Mesenchymal stem cell (in vitro differentiated cells and primary cell): Measurements from ENCODE around the gene CELA3B. TPM values are rescaled to one million over a fixed set of nuclear protein-coding genes. Genes with fewer than 3 reads are reported as not detected.
"Not testable (repeated sequence)": the region's sequence is repeated elsewhere in the genome, so short reads cannot be mapped to it uniquely, and the experiment has no call there.

ENCODE experiments used
- DNase-seq: peaks from one replicate; pipeline ENCODE4 v3.0.0-alpha.2; 2013
- H2AFZ ChIP-seq: one replicate; pipeline ENCODE4 v1.6.1; 2013; ENCODE audit warnings: low read depth, mild to moderate bottlenecking, control low read depth, inconsistent platforms, low read length, moderate library complexity
- H2AK5ac ChIP-seq: 2 replicates; pipeline ENCODE4 v1.6.1; 2013; ENCODE audit warnings: low read length, moderate library complexity, mild to moderate bottlenecking, inconsistent platforms; ENCODE audit not compliant: severe bottlenecking
- H2BK120ac ChIP-seq: one replicate; pipeline ENCODE4 v1.6.1; 2013; ENCODE audit warnings: low read depth, mild to moderate bottlenecking, inconsistent platforms, low read length, moderate library complexity
- H2BK12ac ChIP-seq, 2 experiments: one replicate each; pipeline ENCODE4 v1.6.1; 2013; ENCODE audit warnings: inconsistent platforms in 2 of 2, low read length in 2 of 2, mild to moderate bottlenecking in 2 of 2, moderate library complexity in 2 of 2, control low read depth in 1 of 2
- H2BK15ac ChIP-seq: one replicate; pipeline ENCODE4 v1.6.1; 2013; ENCODE audit warnings: mild to moderate bottlenecking, low read depth, inconsistent platforms; ENCODE audit not compliant: poor library complexity, severe bottlenecking
- H2BK5ac ChIP-seq: 2 replicates; pipeline ENCODE4 v1.6.1; 2013; ENCODE audit warnings: low read depth, mild to moderate bottlenecking, low read length, control low read depth, inconsistent platforms; ENCODE audit not compliant: poor library complexity, severe bottlenecking
- H3K14ac ChIP-seq, 2 experiments: one replicate each; pipeline ENCODE4 v1.6.1; 2013; ENCODE audit warnings: inconsistent platforms in 2 of 2, low read length in 2 of 2, control low read depth in 1 of 2, mild to moderate bottlenecking in 1 of 2, moderate library complexity in 1 of 2
- H3K18ac ChIP-seq, 2 experiments: one replicate each; pipeline ENCODE4 v1.6.1; 2013; ENCODE audit warnings: inconsistent platforms in 2 of 2, low read length in 2 of 2, control low read depth in 1 of 2, low read depth in 1 of 2, mild to moderate bottlenecking in 1 of 2
- H3K23ac ChIP-seq, 2 experiments: one replicate each; pipeline ENCODE4 v1.6.1; 2013; ENCODE audit warnings: inconsistent platforms in 2 of 2, low read length in 2 of 2, mild to moderate bottlenecking in 2 of 2, moderate library complexity in 2 of 2, control low read depth in 1 of 2
- H3K27ac ChIP-seq: 2 replicates; pipeline ENCODE4 v1.5.1; 2013; ENCODE audit warnings: mild to moderate bottlenecking, moderate library complexity, low read length, control low read depth, inconsistent platforms; ENCODE audit not compliant: poor library complexity, severe bottlenecking
- H3K27me3 ChIP-seq, 2 experiments: 2 replicates each; pipeline versions ENCODE4 v1.6.1 to v1.7.0; 2013; ENCODE audit warnings: low read length in 2 of 2, mild to moderate bottlenecking in 2 of 2, moderate library complexity in 2 of 2, control low read depth in 1 of 2, inconsistent platforms in 1 of 2; ENCODE audit not compliant: control insufficient read depth in 1 of 2, insufficient read depth in 1 of 2
- H3K36me3 ChIP-seq, 2 experiments: 2 replicates each; pipeline versions ENCODE4 v1.6.1 to v1.7.0; 2013; ENCODE audit warnings: low read length in 2 of 2, control low read depth in 1 of 2, inconsistent platforms in 1 of 2, low read depth in 1 of 2, mild to moderate bottlenecking in 1 of 2; ENCODE audit not compliant: insufficient read depth in 2 of 2, control insufficient read depth in 1 of 2
- H3K4ac ChIP-seq, 2 experiments: one replicate each; pipeline ENCODE4 v1.6.1; 2013; ENCODE audit warnings: inconsistent platforms in 2 of 2, low read length in 2 of 2, mild to moderate bottlenecking in 2 of 2, moderate library complexity in 2 of 2, control low read depth in 1 of 2, low read depth in 1 of 2
- H3K4me1 ChIP-seq: 2 replicates; pipeline ENCODE4 v1.6.1; 2013; ENCODE audit warnings: low read depth, low read length, control low read depth; ENCODE audit not compliant: control insufficient read depth, insufficient read depth
- H3K4me2 ChIP-seq: 2 replicates; pipeline ENCODE4 v1.6.1; 2013; ENCODE audit warnings: low read length, mild to moderate bottlenecking, inconsistent platforms; ENCODE audit not compliant: poor library complexity, severe bottlenecking
- H3K4me3 ChIP-seq, 2 experiments: 2 replicates each; pipeline versions ENCODE4 v1.5.1 to v1.7.0; 2013; ENCODE audit warnings: low read length in 2 of 2, mild to moderate bottlenecking in 2 of 2, control low read depth in 1 of 2, low read depth in 1 of 2; ENCODE audit not compliant: insufficient read depth in 1 of 2
- H3K79me1 ChIP-seq: replicated peaks from 2 replicates; pipeline ENCODE4 v1.6.1; 2013; ENCODE audit warnings: mild to moderate bottlenecking, control low read depth, low read length, inconsistent platforms; ENCODE audit not compliant: poor library complexity, severe bottlenecking
- H3K9ac ChIP-seq: 2 replicates; pipeline ENCODE4 v1.7.0; 2013; ENCODE audit warnings: mild to moderate bottlenecking, low read length, moderate library complexity
- H3K9me3 ChIP-seq: 2 replicates; pipeline ENCODE4 v1.7.0; 2013; ENCODE audit warnings: mild to moderate bottlenecking, low read length; ENCODE audit not compliant: control insufficient read depth
- H4K8ac ChIP-seq: one replicate; pipeline ENCODE4 v1.6.1; 2013; ENCODE audit warnings: inconsistent platforms, mild to moderate bottlenecking, low read length, moderate library complexity
- H4K91ac ChIP-seq: one replicate; pipeline ENCODE4 v1.6.1; 2013; ENCODE audit warnings: mild to moderate bottlenecking, low read length, inconsistent platforms
- WGBS: methylation state at CpG from one replicate; pipeline ENCODE4 v1.1.7; 2013; ENCODE audit warnings: mixed read lengths; 5-methylcytosine and 5-hydroxymethylcytosine counted together
- polyA plus RNA-seq, 2 experiments: library from polyadenylated mRNA; stranded (reverse); fragments of 200-250 nt; gene quantifications; one replicate each; pipeline ENCODE4 v1.2.3, GENCODE V29; 2013

The CELA3B gene, protein sequence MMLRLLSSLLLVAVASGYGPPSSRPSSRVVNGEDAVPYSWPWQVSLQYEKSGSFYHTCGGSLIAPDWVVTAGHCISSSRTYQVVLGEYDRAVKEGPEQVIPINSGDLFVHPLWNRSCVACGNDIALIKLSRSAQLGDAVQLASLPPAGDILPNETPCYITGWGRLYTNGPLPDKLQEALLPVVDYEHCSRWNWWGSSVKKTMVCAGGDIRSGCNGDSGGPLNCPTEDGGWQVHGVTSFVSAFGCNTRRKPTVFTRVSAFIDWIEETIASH
- not detected for polyA plus RNA-seq (2013, experiment 1 of 2)
- not detected for polyA plus RNA-seq (2013, experiment 2 of 2)

- not testable (repeated sequence) for H3K4me2 ChIP-seq, H4K91ac ChIP-seq, H3K18ac ChIP-seq, H2BK120ac ChIP-seq, H3K23ac ChIP-seq, H3K9me3 ChIP-seq, H2AFZ ChIP-seq, H3K4me3 ChIP-seq, H3K14ac ChIP-seq, H4K8ac ChIP-seq, H3K9ac ChIP-seq, H3K36me3 ChIP-seq, H2BK12ac ChIP-seq, H2BK15ac ChIP-seq, H3K27me3 ChIP-seq, H3K27ac ChIP-seq, H3K4ac ChIP-seq, H2AK5ac ChIP-seq, H3K79me1 ChIP-seq, H3K4me1 ChIP-seq, H2BK5ac ChIP-seq, DNase-seq
- 89% methylated on average over 9 of the region's 9 CpGs for WGBS
Measured at GRCh38 chr1:21976703-21977239, at the start of gene CELA3B. TSS of gene CELA3B (plus strand) at chr1:21977022. CDS start at chr1:21977040, 18 bp downstream.

- DNase-seq = no peak
- H3K4me3 ChIP-seq = peak overlapping the region in 1 of 2 experiments; percentile 37
- H2BK5ac ChIP-seq = no peak overlapping the region
- H3K14ac ChIP-seq = no peak overlapping the region
- peak overlapping the region; percentile 9 for H4K91ac ChIP-seq
- peak overlapping the region; percentile 29 for H2BK15ac ChIP-seq
- peak overlapping the region; percentile 37 for H3K27ac ChIP-seq
- no peak overlapping the region for H3K4me2 ChIP-seq
- peak overlapping the region; percentile 59 for H4K8ac ChIP-seq
- peak overlapping the region; percentile 85 for H3K9ac ChIP-seq
- no peaks in the 10 kb centered on the region for H3K9me3 ChIP-seq
- WGBS = 85% methylated on average over 12 of the region's 12 CpGs
- H3K79me1 ChIP-seq = peaks cover 4% of the 10 kb centered on the region
- H2BK120ac ChIP-seq = no peak overlapping the region
- H2BK12ac ChIP-seq = peak overlapping the region in 1 of 2 experiments; percentile 7
- no peak overlapping the region for H3K23ac ChIP-seq
- peak overlapping the region; percentile 58 for H2AK5ac ChIP-seq
- H3K4ac ChIP-seq = peak overlapping the region in 1 of 2 experiments; percentile 64
- no peaks in the 10 kb centered on the region for H3K27me3 ChIP-seq
- H3K18ac ChIP-seq = peak overlapping the region; percentile 24 to 52
- peaks cover 67% of the 10 kb centered on the region for H3K4me1 ChIP-seq
- H3K36me3 ChIP-seq = peaks cover 5 to 34% of the 10 kb centered on the region in 2 experiments
- no peak overlapping the region for H2AFZ ChIP-seq
Measured at GRCh38 chr1:21927533-21928237, 49.1 kb upstream of the CELA3B start.

GRCh38 chr1:21930080-21930571 is 46.7 kb upstream of the CELA3B start:
- peak overlapping the region; percentile 94 for H3K9ac ChIP-seq
- H3K27me3 ChIP-seq = no peaks in the 10 kb centered on the region
- H3K36me3 ChIP-seq = peaks cover 7 to 35% of the 10 kb centered on the region in 2 experiments
- no peak overlapping the region for H3K4me3 ChIP-seq
- H4K91ac ChIP-seq = peak overlapping the region; percentile 78
- H3K4me2 ChIP-seq = no peak overlapping the region
- H2BK15ac ChIP-seq = peak overlapping the region; percentile 26
- H2AK5ac ChIP-seq = peak overlapping the region; percentile 71
- peak overlapping the region; percentile 45 to 51 for H2BK12ac ChIP-seq
- 90% methylated on average over 8 of the region's 8 CpGs for WGBS
- H3K27ac ChIP-seq = peak overlapping the region; percentile 99
- DNase-seq = no peak
- peaks cover 3% of the 10 kb centered on the region for H3K79me1 ChIP-seq
- H3K18ac ChIP-seq = no peak overlapping the region
- no peak overlapping the region for H3K23ac ChIP-seq
- no peaks in the 10 kb centered on the region for H3K9me3 ChIP-seq
- no peak overlapping the region for H4K8ac ChIP-seq
- H2AFZ ChIP-seq = no peak overlapping the region
- H3K4ac ChIP-seq = peak overlapping the region in 1 of 2 experiments; percentile 13
- H3K14ac ChIP-seq = no peak overlapping the region
- peaks cover 68% of the 10 kb centered on the region for H3K4me1 ChIP-seq
- H2BK5ac ChIP-seq = no peak overlapping the region
- peak overlapping the region; percentile 6 for H2BK120ac ChIP-seq
